ENCODE results near the gene NEIL3.

The NEIL3 gene

DNA sequence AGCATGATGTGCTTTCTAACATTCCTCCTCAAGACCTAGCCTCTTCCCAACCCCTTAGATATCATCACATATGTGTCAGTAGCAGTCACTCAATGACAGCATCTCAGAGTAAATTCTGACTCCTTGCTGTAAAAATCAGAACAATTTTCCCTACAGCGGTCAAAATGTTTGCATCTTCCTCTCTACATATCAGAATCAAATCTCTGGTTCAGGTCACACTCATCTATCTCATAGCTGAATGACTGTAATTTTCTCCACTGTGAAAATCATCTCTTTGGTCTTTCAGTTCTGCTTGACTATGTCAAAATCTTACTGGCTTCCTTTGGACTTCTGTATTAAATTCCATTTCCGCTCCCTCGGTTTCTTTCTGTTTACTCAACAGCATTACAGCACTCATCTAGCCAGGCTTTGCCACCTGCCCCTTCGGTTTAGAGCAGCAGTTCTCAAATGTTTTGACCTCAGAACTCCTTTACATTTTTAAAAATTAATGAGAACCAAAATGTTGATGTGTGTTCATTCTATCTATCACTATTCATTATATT is 75.3 kb downstream of the NEIL3 start:
- DNase-seq (ENCODE audit: extremely low read depth, low read depth): no peak
- TF ChIP-seq, protein P1, sequence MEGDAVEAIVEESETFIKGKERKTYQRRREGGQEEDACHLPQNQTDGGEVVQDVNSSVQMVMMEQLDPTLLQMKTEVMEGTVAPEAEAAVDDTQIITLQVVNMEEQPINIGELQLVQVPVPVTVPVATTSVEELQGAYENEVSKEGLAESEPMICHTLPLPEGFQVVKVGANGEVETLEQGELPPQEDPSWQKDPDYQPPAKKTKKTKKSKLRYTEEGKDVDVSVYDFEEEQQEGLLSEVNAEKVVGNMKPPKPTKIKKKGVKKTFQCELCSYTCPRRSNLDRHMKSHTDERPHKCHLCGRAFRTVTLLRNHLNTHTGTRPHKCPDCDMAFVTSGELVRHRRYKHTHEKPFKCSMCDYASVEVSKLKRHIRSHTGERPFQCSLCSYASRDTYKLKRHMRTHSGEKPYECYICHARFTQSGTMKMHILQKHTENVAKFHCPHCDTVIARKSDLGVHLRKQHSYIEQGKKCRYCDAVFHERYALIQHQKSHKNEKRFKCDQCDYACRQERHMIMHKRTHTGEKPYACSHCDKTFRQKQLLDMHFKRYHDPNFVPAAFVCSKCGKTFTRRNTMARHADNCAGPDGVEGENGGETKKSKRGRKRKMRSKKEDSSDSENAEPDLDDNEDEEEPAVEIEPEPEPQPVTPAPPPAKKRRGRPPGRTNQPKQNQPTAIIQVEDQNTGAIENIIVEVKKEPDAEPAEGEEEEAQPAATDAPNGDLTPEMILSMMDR (IDR thresholded peaks at IDR 0.05; ENCODE audit: low read depth, low read length): no peak

DNA sequence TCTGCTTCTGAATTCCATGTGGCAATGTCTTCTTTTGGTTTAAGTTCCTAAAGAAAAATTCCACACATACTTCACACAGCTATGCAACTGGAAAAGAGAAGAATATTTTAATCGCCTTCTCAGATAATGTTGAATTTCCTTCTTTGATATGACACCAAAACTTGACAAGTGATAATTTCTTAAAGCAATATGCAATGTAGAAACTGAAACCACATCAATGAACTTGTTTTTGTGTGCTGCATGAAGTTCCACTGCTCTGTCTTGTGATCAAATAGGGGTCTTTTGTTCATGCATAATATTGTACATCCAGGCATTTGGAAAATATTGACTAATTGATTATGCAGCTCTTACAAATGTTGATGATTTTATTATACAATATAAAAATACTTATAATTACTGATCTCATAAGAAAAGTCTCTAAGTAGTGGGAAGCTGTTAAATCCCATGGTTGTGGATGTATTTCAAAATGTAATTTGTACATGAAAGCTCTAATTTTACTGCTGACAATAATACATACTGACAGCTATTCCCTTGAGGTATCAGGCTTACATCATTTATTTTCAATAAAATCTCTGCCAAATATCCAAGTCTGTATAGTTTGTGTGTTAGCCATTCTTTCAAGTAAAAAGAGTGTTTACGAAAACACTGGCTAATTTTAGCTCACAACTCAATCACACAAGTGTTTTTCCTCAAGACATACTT is 76.1 kb downstream of the NEIL3 start:
- DNase-seq (ENCODE audit: extremely low read depth, low read depth): peak; percentile 19
- TF ChIP-seq, protein P1 (IDR thresholded peaks at IDR 0.05; ENCODE audit: low read depth, low read length): no peak

DNA sequence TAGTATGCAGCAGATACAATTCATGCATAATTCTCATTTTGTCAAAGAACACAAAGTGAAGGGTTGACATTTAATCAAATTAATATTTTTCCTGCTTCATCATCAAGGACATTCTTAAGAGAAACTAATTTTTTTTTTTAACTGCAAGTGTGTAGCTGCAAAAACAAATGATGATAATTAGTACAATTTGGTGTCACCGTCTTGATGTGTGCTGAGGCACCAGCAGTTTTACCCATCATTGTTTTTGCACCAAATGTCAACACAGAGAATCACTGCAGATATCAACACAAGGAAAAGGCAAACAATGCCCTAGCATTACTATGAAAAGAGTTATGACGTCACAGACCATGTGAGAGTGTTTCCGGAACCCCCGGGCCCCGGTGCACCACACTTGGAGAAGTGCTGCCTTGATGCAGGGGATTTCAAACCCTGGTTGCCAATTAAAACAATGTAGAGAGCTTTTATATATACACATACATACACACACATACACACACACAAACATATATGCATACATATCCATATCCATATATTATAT is 76.7 kb downstream of the NEIL3 start:
- TF ChIP-seq, protein P1 (IDR thresholded peaks at IDR 0.05; ENCODE audit: low read depth, low read length): no peak
- DNase-seq (ENCODE audit: extremely low read depth, low read depth): no peak

DNA sequence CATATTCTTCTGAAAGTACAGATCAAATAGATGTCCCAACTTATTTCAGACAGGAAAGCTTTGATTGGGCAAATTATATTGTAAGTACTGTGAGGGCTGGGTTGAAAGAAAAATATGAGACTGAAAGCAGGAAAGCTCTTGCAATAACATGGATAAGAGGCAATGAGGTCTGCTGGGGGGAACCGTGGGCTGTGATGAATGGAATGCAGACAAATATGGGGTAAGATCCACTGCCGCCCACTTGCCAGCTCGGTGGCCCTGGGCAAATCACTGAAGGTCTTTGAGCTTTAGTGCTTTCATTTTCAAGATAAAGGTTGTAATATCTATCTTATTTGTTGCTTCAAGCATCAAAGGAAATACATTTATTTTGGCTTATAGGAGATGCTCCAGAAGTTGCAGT is 81.6 kb downstream of the NEIL3 start:
- no peak for DNase-seq (ENCODE audit: extremely low read depth, low read depth)
- TF ChIP-seq, protein P1 (IDR thresholded peaks at IDR 0.05; ENCODE audit: low read depth, low read length): no peak

DNA sequence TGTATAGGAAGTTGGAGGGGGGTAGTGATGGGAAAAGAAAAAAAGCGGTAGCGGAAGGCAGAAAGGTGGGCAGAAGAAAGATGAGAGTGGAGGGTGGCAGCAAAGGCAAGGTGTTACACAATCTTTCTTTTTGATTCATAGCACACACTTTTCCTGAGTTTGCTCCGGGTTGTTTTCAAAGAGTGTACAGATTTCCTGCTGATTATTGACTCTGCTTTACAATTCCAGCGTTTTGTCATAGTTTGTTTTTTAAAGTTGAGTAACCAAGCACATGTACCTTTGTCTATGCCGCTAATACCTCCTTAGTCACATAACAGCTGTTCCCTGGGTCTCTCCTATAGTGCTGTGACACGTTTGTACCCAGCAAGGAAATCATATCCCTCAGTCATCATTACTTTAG is 82.3 kb downstream of the NEIL3 start:
- no peak for DNase-seq (ENCODE audit: extremely low read depth, low read depth)
- TF ChIP-seq, protein P1 (IDR thresholded peaks at IDR 0.05; ENCODE audit: low read depth, low read length): no peak

DNA sequence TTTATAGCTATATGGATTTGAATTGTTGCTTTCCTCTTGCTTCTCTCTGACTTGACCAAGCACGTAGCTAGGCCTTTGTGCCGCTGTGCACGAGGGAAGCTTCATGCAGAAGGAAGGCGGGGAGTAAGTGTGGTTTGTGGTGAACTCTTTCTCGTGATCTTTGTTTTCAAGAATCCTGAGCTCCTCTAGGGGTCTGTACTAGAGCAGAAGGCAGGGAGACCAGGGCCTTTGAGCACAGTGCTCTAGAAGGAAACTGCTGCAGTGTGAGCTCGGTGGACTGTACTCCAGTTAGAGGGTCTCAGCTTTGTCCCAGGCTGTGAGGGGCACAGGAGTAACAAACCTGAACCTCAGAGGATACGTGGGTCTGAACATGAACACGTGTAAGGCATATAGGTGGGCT is 83.6 kb downstream of the NEIL3 start:
- no peak for DNase-seq (ENCODE audit: extremely low read depth, low read depth)
- TF ChIP-seq, protein P1 (IDR thresholded peaks at IDR 0.05; ENCODE audit: low read depth, low read length): no peak

DNA sequence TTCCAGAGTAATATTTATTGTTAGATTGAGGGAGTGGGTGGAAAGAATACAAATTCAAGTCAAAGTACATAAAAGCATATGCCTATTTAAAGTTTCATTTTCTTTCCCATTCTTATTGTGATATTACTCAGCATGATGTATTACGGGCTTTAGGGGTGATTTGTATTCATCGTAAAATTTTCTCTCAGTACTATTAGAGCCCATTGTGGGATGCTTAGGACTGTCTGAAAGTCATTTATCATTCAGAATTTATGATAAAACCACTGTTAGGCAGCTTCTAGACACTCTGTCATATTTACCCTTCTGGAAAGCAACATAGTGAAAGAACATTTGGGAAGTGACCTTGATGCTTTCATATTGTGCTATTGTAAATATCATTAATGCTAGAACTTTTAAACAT is 86.7 kb downstream of the NEIL3 start:
- DNase-seq (ENCODE audit: extremely low read depth, low read depth): no peak
- TF ChIP-seq, protein P1 (IDR thresholded peaks at IDR 0.05; ENCODE audit: low read depth, low read length): no peak
